Smooth muscle cell (in vitro differentiated cells): Measurements from ENCODE around the gene MYL6. TPM values are rescaled to one million over a fixed set of nuclear protein-coding genes. Genes with fewer than 3 reads are reported as not detected.

Experiments
- DNase-seq: peaks from one replicate; lab custom pipeline; 2025; ENCODE audit not compliant: unreplicated experiment; lab: John Stamatoyannopoulos, UW
- H2AFZ ChIP-seq: fragments of 200-600 bp; sonication (generic); 2 replicates; pipeline ENCODE4 v1.6.0; 2016; ENCODE audit warnings: antibody characterized with exemption, low read depth, mild to moderate bottlenecking
- H3F3A ChIP-seq: fragments of 200-600 bp; sonication (generic); 2 replicates; pipeline ENCODE4 v1.6.0; 2017; ENCODE audit warnings: antibody characterized with exemption, low read depth
- H3K27ac ChIP-seq: fragments of 200-600 bp; sonication (generic); 2 replicates; pipeline ENCODE4 v1.5.1; 2016; ENCODE audit warnings: low read depth, mild to moderate bottlenecking
- H3K27me3 ChIP-seq: fragments of 200-600 bp; sonication (generic); 2 replicates; pipeline ENCODE4 v1.6.1; 2016; ENCODE audit warnings: low read depth, mild to moderate bottlenecking
- H3K36me3 ChIP-seq: fragments of 200-600 bp; sonication (generic); 2 replicates; pipeline ENCODE4 v1.5.1; 2016; ENCODE audit warnings: low read depth
- H3K4me1 ChIP-seq: fragments of 200-600 bp; sonication (generic); 2 replicates; pipeline ENCODE4 v1.5.1; 2016; ENCODE audit warnings: low read depth
- H3K4me2 ChIP-seq: fragments of 200-600 bp; sonication (generic); 2 replicates; pipeline ENCODE4 v1.6.0; 2016; ENCODE audit warnings: mild to moderate bottlenecking
- H3K4me3 ChIP-seq: fragments of 200-600 bp; sonication (generic); 2 replicates; pipeline ENCODE4 v1.5.1; 2016; ENCODE audit warnings: mild to moderate bottlenecking
- H3K79me2 ChIP-seq: fragments of 200-600 bp; sonication (generic); 2 replicates; pipeline ENCODE4 v1.6.0; 2016; ENCODE audit warnings: low read depth, mild to moderate bottlenecking
- H3K9ac ChIP-seq: fragments of 200-600 bp; sonication (generic); 2 replicates; pipeline ENCODE4 v1.6.0; 2016; ENCODE audit warnings: low read depth
- H3K9me3 ChIP-seq: fragments of 200-600 bp; sonication (generic); replicated peaks from 2 replicates; pipeline ENCODE4 v1.5.1; 2016; ENCODE audit warnings: low read depth
- H4K20me1 ChIP-seq: fragments of 200-600 bp; sonication (generic); 2 replicates; pipeline ENCODE4 v1.6.0; 2016; ENCODE audit warnings: low read depth
- CTCF ChIP-seq: fragments of 200-600 bp; sonication (generic); IDR thresholded peaks from 2 replicates; pipeline ENCODE4 v1.5.1; 2017; ENCODE audit warnings: borderline replicate concordance, mild to moderate bottlenecking, antibody characterized with exemption; ENCODE audit not compliant: insufficient read depth, poor library complexity, severe bottlenecking
- WGBS: methylation state at CpG from one replicate; pipeline ENCODE4 v1.1.7; 2016; ENCODE audit warnings: low lambda C conversion rate; 5-methylcytosine and 5-hydroxymethylcytosine counted together
- polyA plus RNA-seq: library from polyadenylated mRNA; unstranded; fragments of >200 nt; fragmentation: Nextera tagmentation; extraction: Ambion mirVana; gene quantifications from 2 replicates; pipeline ENCODE4 v1.2.1, GENCODE V29; 2016
- total RNA-seq: library from RNA; depleted of rRNA; stranded (reverse); fragments of >200 nt; gene quantifications from 2 replicates; pipeline ENCODE4 v1.2.3, GENCODE V29; 2014

MYL6 gene
- total and polyA plus RNA-seq, 2 experiments from 2014 or later: 2,776 to 4,165 TPM

- H4K20me1 ChIP-seq: peaks cover 10% of the 10 kb centered on the region
- H3K4me3 ChIP-seq: peak overlapping the region; percentile 74
- H3K79me2 ChIP-seq: peaks cover 8% of the 10 kb centered on the region
- H3K9ac ChIP-seq: peak overlapping the region; percentile 79
- 19% methylated on average over 13 of the region's 13 CpGs for WGBS
- H3K27ac ChIP-seq: peak overlapping the region; percentile 95
- peak overlapping the region; percentile 96 for H3K4me2 ChIP-seq
- TF ChIP-seq CTCF: no peak
- no peaks in the 10 kb centered on the region for H3K27me3 ChIP-seq
- peak overlapping the region; percentile 11 for H2AFZ ChIP-seq
- H3K36me3 ChIP-seq: no peaks in the 10 kb centered on the region
- H3K9me3 ChIP-seq: no peaks in the 10 kb centered on the region
- no peak for DNase-seq
- peaks cover 12% of the 10 kb centered on the region for H3F3A ChIP-seq
- peaks cover 12% of the 10 kb centered on the region for H3K4me1 ChIP-seq
Observed at GRCh38 chr12:56118688-56119357, 39.3 kb upstream of the MYL6 start.

- Histone ChIP-seq H3F3A (peaks cover 7% of the 10 kb centered on the region), H4K20me1 (peaks cover 10% of the 10 kb centered on the region), H3K36me3 (no peaks in the 10 kb centered on the region), H3K9me3 (no peaks in the 10 kb centered on the region), H3K4me2 (peak overlapping the region; percentile 96), H3K4me3 (peak overlapping the region; percentile 74), H3K9ac (no peak overlapping the region), H3K27ac (peak overlapping the region; percentile 95), H3K4me1 (peaks cover 12% of the 10 kb centered on the region), H3K27me3 (no peaks in the 10 kb centered on the region), H2AFZ (no peak overlapping the region), H3K79me2 (peaks cover 8% of the 10 kb centered on the region)
- DNase-seq: peak; percentile 14
- peak; percentile 69 for TF ChIP-seq CTCF
- WGBS: 0% methylated on average over 2 of the region's 2 CpGs
Observed at GRCh38 chr12:56119361-56119796, 38.8 kb upstream of the MYL6 start.

DNA sequence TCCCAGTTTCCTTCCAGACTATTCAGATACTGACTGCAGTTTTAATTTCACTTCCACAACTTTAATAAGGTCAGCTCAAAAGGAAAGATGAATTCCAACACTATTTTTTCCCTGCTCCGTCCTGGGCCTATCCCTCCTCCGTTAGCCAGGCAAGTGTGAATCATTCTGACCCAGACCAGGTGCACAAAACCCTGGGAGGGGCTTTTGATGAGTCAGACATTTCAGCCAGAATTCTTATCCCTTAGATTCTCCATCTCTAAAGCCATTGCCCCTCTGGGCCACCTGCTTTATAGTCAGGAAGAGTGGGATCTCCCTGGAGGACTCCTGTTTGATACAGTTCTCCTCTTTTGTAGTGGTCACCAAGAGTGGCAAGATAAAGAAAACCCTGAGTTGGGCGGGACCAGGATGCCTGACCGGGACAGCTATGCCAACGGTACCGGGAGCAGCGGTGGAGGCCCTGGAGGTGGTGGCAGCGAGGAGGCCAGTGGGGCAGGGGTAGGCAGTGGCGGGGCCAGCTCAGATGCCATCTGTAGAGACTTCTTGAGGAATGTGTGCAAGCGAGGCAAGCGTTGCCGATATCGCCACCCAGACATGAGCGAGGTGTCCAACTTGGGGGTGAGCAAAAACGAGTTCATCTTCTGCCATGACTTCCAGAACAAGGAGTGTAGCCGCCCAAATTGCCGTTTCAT is 37.9 kb upstream of the MYL6 start:
- Histone ChIP-seq H3K27ac (peak overlapping the region; percentile 95), H3K9ac (no peak overlapping the region), H2AFZ (no peak overlapping the region), H3K9me3 (no peaks in the 10 kb centered on the region), H3K27me3 (no peaks in the 10 kb centered on the region), H3K4me2 (peak overlapping the region; percentile 16), H3K79me2 (peaks cover 8% of the 10 kb centered on the region), H3K4me1 (peaks cover 12% of the 10 kb centered on the region), H3K36me3 (no peaks in the 10 kb centered on the region), H3F3A (peaks cover 5% of the 10 kb centered on the region), H4K20me1 (peaks cover 10% of the 10 kb centered on the region), H3K4me3 (no peak overlapping the region)
- 92% methylated on average over 17 of the region's 17 CpGs for WGBS
- DNase-seq: no peak
- no peak for TF ChIP-seq CTCF
